Mesothelial cell of epicardium (in vitro differentiated cells): ENCODE measurements around the gene TMEM208. TPM values are rescaled to one million over a fixed set of nuclear protein-coding genes. Genes with fewer than 3 reads are reported as not detected.

Source experiments
- DNase-seq, 2 experiments: peaks; one replicate each; pipeline ENCODE4 v3.0.0; 2021; ENCODE audit warnings: low spot score in 2 of 2; ENCODE audit not compliant: unreplicated experiment in 2 of 2
- H3K27ac Mint-ChIP-seq: 2 replicates; pipeline ENCODE4 v1.8.0; 2021; ENCODE audit warnings: mixed read lengths
- H3K27me3 Mint-ChIP-seq: 2 replicates; pipeline ENCODE4 v1.8.0; 2021; ENCODE audit warnings: low read depth, mixed read lengths
- H3K36me3 Mint-ChIP-seq: 2 replicates; pipeline ENCODE4 v1.8.0; 2021; ENCODE audit warnings: mixed read lengths
- H3K4me1 Mint-ChIP-seq: 2 replicates; pipeline ENCODE4 v1.8.0; 2021; ENCODE audit warnings: mixed read lengths
- H3K4me3 Mint-ChIP-seq: 2 replicates; pipeline ENCODE4 v1.8.0; 2021; ENCODE audit warnings: mild to moderate bottlenecking, moderate library complexity, mixed read lengths
- H3K9me3 Mint-ChIP-seq: 2 replicates; pipeline ENCODE4 v1.8.0; 2021; ENCODE audit warnings: mixed read lengths
- total RNA-seq: library from RNA; stranded (reverse); gene quantifications from 3 replicates; pipeline ENCODE4 v1.2.1, GENCODE V29; 2021
- TF ChIP-seq, protein P1 (sequence below): fragments of 200-600 bp; sonication (generic); IDR thresholded peaks from one replicate; pipeline ENCODE4 v1.5.0; 2021; ENCODE audit warnings: antibody characterized with exemption; ENCODE audit not compliant: unreplicated experiment

TMEM208 gene
- total RNA-seq, 1 donor from 2014 or later: 36.3 TPM

GRCh38 chr16:67233596-67233995 lies 6.7 kb downstream of the TMEM208 start:
- Mint-ChIP-seq H3K9me3 (no peaks in the 10 kb centered on the region), H3K27me3 (no peaks in the 10 kb centered on the region), H3K27ac (no peak overlapping the region), H3K4me1 (no peaks in the 10 kb centered on the region), H3K36me3 (peaks cover 20% of the 10 kb centered on the region), H3K4me3 (no peak overlapping the region)
- DNase-seq: no peak
- TF ChIP-seq, protein P1, sequence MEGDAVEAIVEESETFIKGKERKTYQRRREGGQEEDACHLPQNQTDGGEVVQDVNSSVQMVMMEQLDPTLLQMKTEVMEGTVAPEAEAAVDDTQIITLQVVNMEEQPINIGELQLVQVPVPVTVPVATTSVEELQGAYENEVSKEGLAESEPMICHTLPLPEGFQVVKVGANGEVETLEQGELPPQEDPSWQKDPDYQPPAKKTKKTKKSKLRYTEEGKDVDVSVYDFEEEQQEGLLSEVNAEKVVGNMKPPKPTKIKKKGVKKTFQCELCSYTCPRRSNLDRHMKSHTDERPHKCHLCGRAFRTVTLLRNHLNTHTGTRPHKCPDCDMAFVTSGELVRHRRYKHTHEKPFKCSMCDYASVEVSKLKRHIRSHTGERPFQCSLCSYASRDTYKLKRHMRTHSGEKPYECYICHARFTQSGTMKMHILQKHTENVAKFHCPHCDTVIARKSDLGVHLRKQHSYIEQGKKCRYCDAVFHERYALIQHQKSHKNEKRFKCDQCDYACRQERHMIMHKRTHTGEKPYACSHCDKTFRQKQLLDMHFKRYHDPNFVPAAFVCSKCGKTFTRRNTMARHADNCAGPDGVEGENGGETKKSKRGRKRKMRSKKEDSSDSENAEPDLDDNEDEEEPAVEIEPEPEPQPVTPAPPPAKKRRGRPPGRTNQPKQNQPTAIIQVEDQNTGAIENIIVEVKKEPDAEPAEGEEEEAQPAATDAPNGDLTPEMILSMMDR: no peak

DNA sequence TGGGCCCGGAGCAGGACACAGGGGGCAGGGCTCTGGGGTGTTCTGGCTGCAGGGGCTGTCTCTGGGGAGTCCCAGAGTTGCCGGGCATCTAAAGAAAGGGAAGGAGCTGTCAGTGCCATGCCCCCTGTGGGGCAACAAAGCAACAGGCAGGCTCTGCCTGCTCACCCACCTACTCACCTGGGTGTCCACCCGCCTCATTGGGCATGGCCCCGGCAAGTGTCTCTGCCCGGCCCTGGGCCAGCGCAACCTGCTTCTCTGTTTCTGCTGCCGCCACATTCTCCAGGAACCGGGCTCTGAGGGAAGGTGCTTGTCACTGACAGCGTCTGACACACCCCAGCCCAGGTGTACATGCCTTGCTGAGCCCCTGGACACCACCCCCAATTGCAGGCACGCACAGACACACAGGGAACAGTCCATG lies 7.3 kb downstream of the TMEM208 start:
- Mint-ChIP-seq H3K4me3 (no peak overlapping the region), H3K27me3 (no peaks in the 10 kb centered on the region), H3K9me3 (no peaks in the 10 kb centered on the region), H3K27ac (no peak overlapping the region), H3K4me1 (no peaks in the 10 kb centered on the region), H3K36me3 (peaks cover 20% of the 10 kb centered on the region)
- TF ChIP-seq, protein P1: no peak
- no peak for DNase-seq

DNA sequence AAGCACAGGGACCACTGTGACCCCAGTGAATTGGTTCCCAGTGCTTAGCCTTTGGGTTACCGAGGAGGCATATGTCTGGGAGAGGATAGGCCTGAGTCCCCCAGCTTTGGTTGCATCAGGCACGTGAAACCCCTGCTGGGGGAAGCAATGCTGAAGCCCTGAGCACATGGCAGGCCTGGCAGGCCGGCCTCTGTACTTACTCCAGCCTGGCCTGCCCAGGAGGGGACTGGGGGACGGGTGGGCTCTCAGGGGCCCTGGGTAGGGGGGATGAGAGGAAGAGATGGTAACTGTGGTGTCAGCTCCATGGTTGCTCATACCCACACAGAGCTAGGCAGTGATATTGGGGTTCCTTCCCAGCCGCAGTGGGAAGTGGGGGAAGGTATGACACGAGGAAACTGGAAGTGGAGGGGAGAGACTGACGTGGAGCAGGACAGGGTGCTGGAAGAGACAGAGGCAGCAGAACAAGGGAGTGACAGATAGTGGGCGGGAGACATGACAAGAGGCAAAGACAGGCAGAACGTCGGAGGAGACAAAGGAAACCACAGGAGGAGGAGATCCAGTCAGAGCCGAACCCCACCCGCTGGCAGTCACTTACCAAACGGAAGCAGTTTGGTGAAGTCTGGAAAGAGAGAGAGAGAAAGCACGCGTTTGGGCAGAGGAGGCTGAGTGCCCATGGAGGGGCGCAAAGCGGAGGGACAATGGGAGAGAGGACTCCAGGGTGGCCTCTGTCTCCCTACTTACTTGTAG lies 9.1 kb downstream of the TMEM208 start:
- Mint-ChIP-seq H3K4me3 (no peak overlapping the region), H3K36me3 (peaks cover 17% of the 10 kb centered on the region), H3K4me1 (no peaks in the 10 kb centered on the region), H3K27ac (no peak overlapping the region), H3K9me3 (no peaks in the 10 kb centered on the region), H3K27me3 (no peaks in the 10 kb centered on the region)
- no peak for DNase-seq
- TF ChIP-seq, protein P1: no peak

DNA sequence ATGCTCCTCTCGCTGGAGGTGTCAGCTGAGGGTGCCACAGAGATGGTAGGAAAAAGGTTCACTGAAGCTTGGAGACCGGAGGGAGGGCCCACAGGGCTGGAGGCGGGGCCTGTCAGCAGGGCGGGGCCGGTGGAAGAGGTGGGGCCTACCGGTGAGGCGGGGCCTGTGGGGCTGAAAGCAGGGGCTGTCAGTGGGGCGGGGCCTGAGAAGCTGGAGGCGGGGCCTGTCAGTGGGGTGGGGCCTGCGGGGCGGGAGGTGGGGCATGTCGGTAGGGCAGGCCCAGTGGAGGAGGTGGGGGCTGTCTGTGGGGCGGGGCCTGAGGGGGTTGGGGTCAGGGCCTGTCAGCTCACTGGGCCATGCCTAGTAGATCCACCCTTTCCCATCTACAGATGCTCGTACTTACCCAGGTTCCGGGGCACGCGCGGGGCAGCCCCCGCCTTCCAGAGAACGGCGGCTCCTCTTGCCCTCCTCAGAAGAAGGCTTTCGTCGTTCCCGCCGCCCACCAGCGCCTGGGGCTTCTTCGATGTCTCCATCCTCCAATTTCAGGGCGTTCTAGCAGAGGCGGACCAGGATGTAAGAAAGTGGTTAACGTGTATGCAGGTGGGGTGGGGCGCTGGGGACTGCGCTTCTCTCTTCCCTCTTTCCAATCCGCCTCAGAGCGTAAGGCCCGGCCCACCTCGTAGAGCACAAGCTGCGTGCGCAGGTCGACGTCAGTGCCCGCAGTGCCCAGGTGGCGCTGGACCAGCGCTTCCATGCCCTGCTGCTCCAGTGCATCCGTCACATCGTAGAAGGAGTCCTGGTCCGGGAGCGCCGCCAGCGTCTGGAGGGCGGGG lies 9.8 kb downstream of the TMEM208 start:
- TF ChIP-seq, protein P1: no peak
- Mint-ChIP-seq H3K4me3 (no peak overlapping the region), H3K4me1 (peaks cover 5% of the 10 kb centered on the region), H3K36me3 (peaks cover 17% of the 10 kb centered on the region), H3K27ac (no peak overlapping the region), H3K27me3 (no peaks in the 10 kb centered on the region), H3K9me3 (no peaks in the 10 kb centered on the region)
- no peak for DNase-seq

GRCh38 chr16:67237396-67238277 lies 10.7 kb downstream of the TMEM208 start:
- peaks cover 5% of the 10 kb centered on the region for H3K4me1 Mint-ChIP-seq
- peaks cover 17% of the 10 kb centered on the region for H3K36me3 Mint-ChIP-seq
- no peaks in the 10 kb centered on the region for H3K27me3 Mint-ChIP-seq
- H3K9me3 Mint-ChIP-seq: no peaks in the 10 kb centered on the region
- no peak overlapping the region for H3K27ac Mint-ChIP-seq
- H3K4me3 Mint-ChIP-seq: no peak overlapping the region
- no peak for DNase-seq
- TF ChIP-seq, protein P1: no peak
